Measurements from ENCODE around the gene DOCK10.

DOCK10 gene

GRCh38 chr2:224729435-224729834, 312.8 kb downstream of the DOCK10 start:
- Histone ChIP-seq H3K27ac (no peak overlapping the region), H3K9me3 (peaks cover 12% of the 10 kb centered on the region), H3K4me3 (no peak overlapping the region), H3K36me3 (no peaks in the 10 kb centered on the region), H3K27me3 (no peaks in the 10 kb centered on the region), H3K4me1 (no peaks in the 10 kb centered on the region), H3K4me2 (no peak overlapping the region), H3K9ac (no peak overlapping the region), H4K20me1 (no peaks in the 10 kb centered on the region)
- TF ChIP-seq Cebpa-rat (IDR thresholded peaks at IDR 0.05): no peak

- Histone ChIP-seq H3K9me3 (peaks cover 11% of the 10 kb centered on the region), H3K4me2 (no peak overlapping the region), H3K4me3 (no peak overlapping the region), H3K36me3 (no peaks in the 10 kb centered on the region), H3K4me1 (no peaks in the 10 kb centered on the region), H3K9ac (no peak overlapping the region), H3K27ac (no peak overlapping the region), H4K20me1 (no peaks in the 10 kb centered on the region), H3K27me3 (no peaks in the 10 kb centered on the region)
- no peak for TF ChIP-seq Cebpa-rat (IDR thresholded peaks at IDR 0.05)
Observed at GRCh38 chr2:224724331-224724730, 317.9 kb downstream of the DOCK10 start.

GRCh38 chr2:224723586-224724217, 318.6 kb downstream of the DOCK10 start:
- Histone ChIP-seq H3K9me3 (peaks cover 5% of the 10 kb centered on the region), H3K9ac (no peak overlapping the region), H3K4me1 (no peaks in the 10 kb centered on the region), H4K20me1 (no peaks in the 10 kb centered on the region), H3K27ac (no peak overlapping the region), H3K27me3 (no peaks in the 10 kb centered on the region), H3K4me3 (no peak overlapping the region), H3K4me2 (no peak overlapping the region), H3K36me3 (no peaks in the 10 kb centered on the region)
- TF ChIP-seq Cebpa-rat (IDR thresholded peaks at IDR 0.05): no peak

- Histone ChIP-seq H4K20me1 (no peaks in the 10 kb centered on the region), H3K9me3 (no peaks in the 10 kb centered on the region), H3K4me1 (no peaks in the 10 kb centered on the region), H3K4me2 (no peak overlapping the region), H3K9ac (no peak overlapping the region), H3K36me3 (no peaks in the 10 kb centered on the region), H3K27ac (no peak overlapping the region), H3K4me3 (no peak overlapping the region), H3K27me3 (no peaks in the 10 kb centered on the region)
- TF ChIP-seq Cebpa-rat (IDR thresholded peaks at IDR 0.05): no peak
Observed at GRCh38 chr2:224722770-224723169, 319.5 kb downstream of the DOCK10 start.

GRCh38 chr2:224722250-224722649, 320.0 kb downstream of the DOCK10 start:
- no peaks in the 10 kb centered on the region for H3K9me3 ChIP-seq

GRCh38 chr2:224716921-224717320, 325.3 kb downstream of the DOCK10 start:
- Histone ChIP-seq H3K4me2 (no peak overlapping the region), H3K36me3 (no peaks in the 10 kb centered on the region), H3K27ac (no peak overlapping the region), H3K4me1 (no peaks in the 10 kb centered on the region), H3K9ac (no peak overlapping the region), H3K27me3 (no peaks in the 10 kb centered on the region), H3K4me3 (no peak overlapping the region), H3K9me3 (peaks cover 4% of the 10 kb centered on the region; the same call in 1 of the 2 replicates), H4K20me1 (no peaks in the 10 kb centered on the region)
- no peak for TF ChIP-seq Cebpa-rat (IDR thresholded peaks at IDR 0.05)

More at GRCh38 chr2:224722250-224722649, 320.0 kb downstream of the DOCK10 start:
- Histone ChIP-seq H3K4me3 (no peak overlapping the region), H4K20me1 (no peaks in the 10 kb centered on the region), H3K27ac (no peak overlapping the region), H3K36me3 (no peaks in the 10 kb centered on the region), H3K4me1 (no peaks in the 10 kb centered on the region), H3K27me3 (no peaks in the 10 kb centered on the region), H3K4me2 (no peak overlapping the region), H3K9ac (no peak overlapping the region)
- TF ChIP-seq Cebpa-rat (IDR thresholded peaks at IDR 0.05): no peak

- H3K9ac ChIP-seq: no peak within 1 kb of the TSS
- no peak within 1 kb of the TSS for H3K4me2 ChIP-seq
- H3K4me3 ChIP-seq: no peak within 1 kb of the TSS
- H3K9me3 ChIP-seq: peaks cover 4% of the 10 kb centered on the region; the same call in 1 of the 2 replicates
- H3K27me3 ChIP-seq: no peaks in the 10 kb centered on the region
- H3K4me1 ChIP-seq: no peaks in the 10 kb centered on the region
- TF ChIP-seq Cebpa-rat (IDR thresholded peaks at IDR 0.05): no peak
- no peak within 1 kb of the TSS for H3K27ac ChIP-seq
- no peaks in the 10 kb centered on the region for H3K36me3 ChIP-seq
- H4K20me1 ChIP-seq: no peaks in the 10 kb centered on the region
Observed at GRCh38 chr2:224716201-224716600, 326.1 kb downstream of the DOCK10 start, which contains the start of gene CCDC195. CCDC195 (minus strand) TSS chr2:224716365; CDS start chr2:224716365, 0 bp downstream.
